Keratinocyte (primary cell): ENCODE measurements around the gene ZNF438.

Source experiments
- EZH2 ChIP-seq: IDR thresholded peaks from one replicate; pipeline ENCODE4 v1.6.1; 2012; ENCODE audit warnings: inconsistent platforms, mild to moderate bottlenecking, low read length, moderate library complexity
- TF ChIP-seq, protein P1 (sequence below), 3 experiments: IDR thresholded peaks in 1 of 3; conservative IDR thresholded peaks in 1 of 3; optimal IDR thresholded peaks in 1 of 3; 2 replicates in 2 of 3; 3 replicates in 1 of 3; pipeline versions ENCODE3 to v1.5.1; 2011; ENCODE audit warnings: low read length in 3 of 3, mild to moderate bottlenecking in 3 of 3, moderate library complexity in 2 of 3, control low read depth in 1 of 3, inconsistent platforms in 1 of 3; ENCODE audit not compliant: insufficient read depth in 2 of 3; ENCODE audit errors: extremely low read depth in 1 of 3

DNA sequence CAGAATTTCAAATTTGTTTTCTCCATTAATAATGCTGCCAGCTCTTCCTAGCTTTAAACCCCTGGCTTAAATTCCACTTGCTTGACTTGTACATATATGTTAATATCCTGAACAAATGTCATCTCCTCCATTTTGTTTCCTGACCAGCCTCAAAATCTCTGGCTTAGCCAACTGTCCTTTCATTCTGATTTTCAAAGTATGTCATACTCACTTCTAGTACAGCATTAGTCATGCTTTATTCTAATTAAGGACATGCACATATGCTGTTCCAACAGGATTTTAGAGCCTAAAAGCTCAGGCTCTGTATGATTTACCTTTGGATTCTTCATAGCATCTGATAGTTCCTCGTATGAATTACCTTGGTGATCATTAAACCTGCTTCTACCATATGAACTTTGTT is 158.3 kb downstream of the ZNF438 start:
- TF ChIP-seq, protein P1, sequence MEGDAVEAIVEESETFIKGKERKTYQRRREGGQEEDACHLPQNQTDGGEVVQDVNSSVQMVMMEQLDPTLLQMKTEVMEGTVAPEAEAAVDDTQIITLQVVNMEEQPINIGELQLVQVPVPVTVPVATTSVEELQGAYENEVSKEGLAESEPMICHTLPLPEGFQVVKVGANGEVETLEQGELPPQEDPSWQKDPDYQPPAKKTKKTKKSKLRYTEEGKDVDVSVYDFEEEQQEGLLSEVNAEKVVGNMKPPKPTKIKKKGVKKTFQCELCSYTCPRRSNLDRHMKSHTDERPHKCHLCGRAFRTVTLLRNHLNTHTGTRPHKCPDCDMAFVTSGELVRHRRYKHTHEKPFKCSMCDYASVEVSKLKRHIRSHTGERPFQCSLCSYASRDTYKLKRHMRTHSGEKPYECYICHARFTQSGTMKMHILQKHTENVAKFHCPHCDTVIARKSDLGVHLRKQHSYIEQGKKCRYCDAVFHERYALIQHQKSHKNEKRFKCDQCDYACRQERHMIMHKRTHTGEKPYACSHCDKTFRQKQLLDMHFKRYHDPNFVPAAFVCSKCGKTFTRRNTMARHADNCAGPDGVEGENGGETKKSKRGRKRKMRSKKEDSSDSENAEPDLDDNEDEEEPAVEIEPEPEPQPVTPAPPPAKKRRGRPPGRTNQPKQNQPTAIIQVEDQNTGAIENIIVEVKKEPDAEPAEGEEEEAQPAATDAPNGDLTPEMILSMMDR (optimal IDR thresholded peaks at IDR 0.05 in 1 of 3, IDR thresholded peaks at IDR 0.05 in 1 of 3, conservative IDR thresholded peaks at IDR 0.05 in 1 of 3; ENCODE audit: extremely low read depth in 1 of 3, insufficient read depth in 2 of 3, low read length in 3 of 3): no peak
- no peak for TF ChIP-seq EZH2
